Measurements from ENCODE around the gene NTMT1.

DNA sequence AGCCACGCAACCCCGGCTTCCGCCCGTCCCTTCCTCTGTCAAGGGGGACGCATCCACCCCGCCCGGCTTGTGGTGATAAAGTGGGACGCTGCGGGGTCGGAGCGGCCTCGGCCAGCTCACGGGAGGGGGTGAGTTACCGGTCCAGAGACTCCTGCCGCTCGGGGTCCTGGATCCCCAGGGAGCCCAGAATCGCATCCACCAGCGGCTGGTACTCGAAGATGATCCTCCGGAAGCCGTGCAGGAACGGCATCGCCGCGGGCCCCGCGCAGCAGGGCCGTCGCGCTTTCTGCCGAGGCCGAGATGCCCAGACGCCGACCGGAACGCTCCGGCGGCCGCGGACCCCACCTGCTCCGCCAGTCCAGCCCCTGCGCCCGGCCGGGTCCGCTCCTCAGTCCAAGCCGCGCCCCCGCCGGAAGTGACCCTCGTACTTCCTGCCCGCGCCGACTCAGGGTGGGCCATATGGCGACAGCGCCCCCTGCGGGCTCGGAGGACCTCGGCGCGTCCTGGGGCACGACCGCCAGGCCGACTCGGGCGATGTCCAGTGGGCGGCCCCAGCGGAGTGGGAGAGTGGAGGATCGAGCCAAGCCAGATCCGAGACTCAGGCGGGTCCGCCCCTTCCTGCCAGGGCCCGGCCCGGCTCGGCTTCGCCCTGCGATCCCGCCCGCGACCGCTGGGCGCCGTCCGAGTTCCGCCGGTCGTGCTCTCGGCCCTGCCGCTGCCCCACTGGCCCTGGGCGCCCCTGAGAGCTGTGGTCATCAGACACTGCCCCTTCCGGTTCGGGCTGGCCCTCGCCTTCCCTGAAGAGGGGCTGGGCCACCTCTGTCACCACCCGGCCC lies 16.0 kb downstream of the NTMT1 start, which contains the start of gene ASB6:
- TF ChIP-seq POLR2A (IDR thresholded peaks at IDR 0.05; ENCODE audit: low read length) = peak; percentile 77
- TF ChIP-seq GATA1 (IDR thresholded peaks at IDR 0.05; ENCODE audit: low read depth, low read length) = no peak

All from erythroblast (primary cell).